ENCODE data around the gene RAB12. TPM values are rescaled to one million over a fixed set of nuclear protein-coding genes. Genes with fewer than 3 reads are reported as not detected.

The RAB12 gene
- total and polyA plus RNA-seq, 2 of the 8 experiments (the other 6 are each of a cell fraction or from before 2014, with no cell fraction given), result 19.7 to 45.9 TPM

DNA sequence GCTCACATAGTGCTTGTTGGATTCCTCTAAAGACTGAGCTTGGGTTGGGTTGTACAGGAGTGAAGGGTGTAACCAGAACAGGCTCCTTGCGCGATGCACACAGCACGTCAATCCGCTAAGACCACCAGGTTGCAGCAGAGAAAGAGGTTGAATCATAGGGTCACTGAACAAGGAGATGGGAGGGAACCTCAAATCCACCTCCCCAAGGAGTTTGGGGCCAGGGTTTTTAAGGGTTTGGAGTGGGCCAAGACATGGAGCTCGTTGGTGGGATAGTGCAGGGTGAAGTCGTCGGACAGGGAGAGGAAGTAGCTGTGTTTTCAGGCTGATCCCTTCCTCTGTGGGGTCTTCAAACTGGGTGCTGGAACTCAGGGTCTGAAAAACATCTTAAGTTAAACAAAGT, 75.3 kb downstream of the RAB12 start:
- H2BK20ac ChIP-seq (ENCODE audit: low read length), result 0 out of 2 replicates have a peak overlapping the region, but pooled peaks have one; percentile 34
- H3K18ac ChIP-seq (ENCODE audit: extremely low read depth, low read length), result no peak overlapping the region
- DNase-seq (ENCODE audit: low read depth in 1 of 2, low spot score in 2 of 2) (no peak), FAIRE-seq (no peak)
- H3K9me3 ChIP-seq (ENCODE audit: insufficient read depth in 2 of 2, low read depth in 1 of 2, low read length in 1 of 2), result no peaks in the 10 kb centered on the region
- H3K27ac ChIP-seq (ENCODE audit: low read depth, low read length), result no peak overlapping the region
- H3K79me2 ChIP-seq (ENCODE audit: control insufficient read depth in 1 of 2, insufficient read depth in 2 of 2, low read length in 2 of 2), result no peaks in the 10 kb centered on the region
- no peak overlapping the region for H3K4me2 ChIP-seq (ENCODE audit: insufficient read depth in 1 of 2, low read depth in 2 of 2, low read length in 2 of 2)
- no peak overlapping the region for H3K4ac ChIP-seq (replicated peaks; ENCODE audit: insufficient read length, low read depth, low read length)
- no peak overlapping the region for H3K14ac ChIP-seq (ENCODE audit: insufficient read length)
- no peaks in the 10 kb centered on the region for H3K79me1 ChIP-seq (ENCODE audit: low read depth, low read length)
- H2BK120ac ChIP-seq (replicated peaks; ENCODE audit: low read depth, low read length), result no peak overlapping the region
- TF ChIP-seq CBX8 (IDR thresholded peaks at IDR 0.05; ENCODE audit: borderline replicate concordance, low read depth, low read length) (no peak), SIN3A (conservative IDR thresholded peaks at IDR 0.05 in 1 of 2, IDR thresholded peaks at IDR 0.05 in 1 of 2; ENCODE audit: low read depth in 1 of 2, low read length in 2 of 2) (no peak), YY1 (IDR thresholded peaks at IDR 0.05; ENCODE audit: low read depth, low read length) (no peak), BRCA1 (IDR thresholded peaks at IDR 0.05; ENCODE audit: low read depth, low read length) (no peak), SP1 (IDR thresholded peaks at IDR 0.05; ENCODE audit: low read depth, low read length) (no peak), CHD1 (IDR thresholded peaks at IDR 0.05; ENCODE audit: low read depth, low read length) (no peak), TCF12 (IDR thresholded peaks at IDR 0.05; ENCODE audit: low read depth, low read length) (no peak), HDAC6 (IDR thresholded peaks at IDR 0.05; ENCODE audit: low read depth, low read length) (no peak)
- TF ChIP-seq, protein P1, sequence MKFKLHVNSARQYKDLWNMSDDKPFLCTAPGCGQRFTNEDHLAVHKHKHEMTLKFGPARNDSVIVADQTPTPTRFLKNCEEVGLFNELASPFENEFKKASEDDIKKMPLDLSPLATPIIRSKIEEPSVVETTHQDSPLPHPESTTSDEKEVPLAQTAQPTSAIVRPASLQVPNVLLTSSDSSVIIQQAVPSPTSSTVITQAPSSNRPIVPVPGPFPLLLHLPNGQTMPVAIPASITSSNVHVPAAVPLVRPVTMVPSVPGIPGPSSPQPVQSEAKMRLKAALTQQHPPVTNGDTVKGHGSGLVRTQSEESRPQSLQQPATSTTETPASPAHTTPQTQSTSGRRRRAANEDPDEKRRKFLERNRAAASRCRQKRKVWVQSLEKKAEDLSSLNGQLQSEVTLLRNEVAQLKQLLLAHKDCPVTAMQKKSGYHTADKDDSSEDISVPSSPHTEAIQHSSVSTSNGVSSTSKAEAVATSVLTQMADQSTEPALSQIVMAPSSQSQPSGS (IDR thresholded peaks at IDR 0.05; ENCODE audit: low read length), result no peak
- TF ChIP-seq, protein P2, sequence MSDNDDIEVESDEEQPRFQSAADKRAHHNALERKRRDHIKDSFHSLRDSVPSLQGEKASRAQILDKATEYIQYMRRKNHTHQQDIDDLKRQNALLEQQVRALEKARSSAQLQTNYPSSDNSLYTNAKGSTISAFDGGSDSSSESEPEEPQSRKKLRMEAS (IDR thresholded peaks at IDR 0.05), result no peak
- no peak overlapping the region for H4K91ac ChIP-seq (replicated peaks; ENCODE audit: insufficient read length, low read length)
- H2BK12ac ChIP-seq (ENCODE audit: low read depth, low read length), result 0 out of 2 replicates have a peak overlapping the region, but pooled peaks have one; percentile 2
- no peak overlapping the region for H3K56ac ChIP-seq (replicated peaks; ENCODE audit: insufficient read length, low read depth, low read length)
- no peak overlapping the region for H2AK5ac ChIP-seq (ENCODE audit: low read depth, low read length)
- H4K5ac ChIP-seq (ENCODE audit: insufficient read length, low read depth, low read length), result no peak overlapping the region
- H3K23me2 ChIP-seq (ENCODE audit: low read depth, low read length), result no peaks in the 10 kb centered on the region
- H2BK5ac ChIP-seq (ENCODE audit: low read depth, low read length), result 0 out of 2 replicates have a peak overlapping the region, but pooled peaks have one; percentile 61
- H2BK15ac ChIP-seq (ENCODE audit: low read length), result peak overlapping the region; percentile 29; the same call in 1 of the 2 replicates
- H3K9ac ChIP-seq (replicated peaks in 1 of 4; ENCODE audit: extremely low read depth in 1 of 4, low read depth in 3 of 4, low read length in 3 of 4), result no peak overlapping the region
- CTCF ChIA-PET (ENCODE audit: partially characterized antibody), result interaction anchor here (0.8 to 3.6 kb wide), 5 partner anchors 12 to 303 kb away, joined by 3 to 21 read pairs (median 4); no protein-coding TSS in a partner anchor
- H3K27me3 ChIP-seq (replicated peaks in 1 of 4; ENCODE audit: control insufficient read depth in 3 of 4, extremely low read depth in 1 of 4, insufficient read depth in 3 of 4, low read length in 3 of 4), result no peaks in the 10 kb centered on the region
- no peaks in the 10 kb centered on the region for H3K36me3 ChIP-seq (ENCODE audit: control insufficient read depth in 2 of 4, insufficient read depth in 4 of 4, low read length in 3 of 4)
- H4K20me1 ChIP-seq (replicated peaks in 1 of 2; ENCODE audit: control insufficient read depth in 1 of 2, insufficient read depth in 2 of 2, low read length in 2 of 2), result no peaks in the 10 kb centered on the region
- H3K4me3 ChIP-seq (ENCODE audit: extremely low read depth in 1 of 4, insufficient read depth in 2 of 4, low read depth in 3 of 4, low read length in 4 of 4), result no peak overlapping the region
- no peak overlapping the region for H4K8ac ChIP-seq (ENCODE audit: extremely low read depth, insufficient read depth, low read length)
- POLR2A ChIA-PET (ENCODE audit: partially characterized antibody), result no interaction called here
- peaks cover 0 to 9% (median 5%) of the 10 kb centered on the region in 4 experiments for H3K4me1 ChIP-seq (replicated peaks in 1 of 4; ENCODE audit: control insufficient read depth in 3 of 4, insufficient read depth in 4 of 4, low read length in 3 of 4)
- H3K23ac ChIP-seq (ENCODE audit: insufficient read length), result no peak overlapping the region
- WGBS, 2 experiments (ENCODE audit: extremely low coverage in 1 of 2, insufficient coverage in 1 of 2, insufficient read length in 1 of 2, insufficient replicate concordance in 2 of 2, low coverage in 1 of 2, low lambda C conversion rate in 2 of 2, missing lambda C conversion rate in 1 of 2), result 94% methylated on average over 7 of the region's 7 CpGs; no CpG with 5 or more reads in 1 of the 2 experiments
- H2AFZ ChIP-seq (ENCODE audit: low read length), result no peak overlapping the region
